DMS53 treated with DMSO at 0.1 percent for 48 hours (cell line): Measurements from ENCODE around the gene POLK.
"Not testable (repeated sequence)": the region's sequence is repeated elsewhere in the genome, so short reads cannot be mapped to it uniquely, and the experiment has no call there.

Experiments used
- DNase-seq: peaks from one replicate; lab custom pipeline; 2025; ENCODE audit not compliant: unreplicated experiment; lab: John Stamatoyannopoulos, UW

Gene POLK

GRCh38 chr5:75547812-75548211, 36.1 kb downstream of the POLK start:
- DNase-seq: no peak

- DNase-seq: no peak
Measured at GRCh38 chr5:75550597-75550996, 38.9 kb downstream of the POLK start.

GRCh38 chr5:75551471-75551870, 39.8 kb downstream of the POLK start:
- no peak for DNase-seq

GRCh38 chr5:75552764-75553163, 41.1 kb downstream of the POLK start:
- DNase-seq: no peak

GRCh38 chr5:75553358-75553757, 41.7 kb downstream of the POLK start:
- no peak for DNase-seq

- no peak for DNase-seq
Measured at GRCh38 chr5:75558221-75558620, 46.5 kb downstream of the POLK start.

- DNase-seq: no peak
Measured at GRCh38 chr5:75558981-75559632, 47.4 kb downstream of the POLK start.

GRCh38 chr5:75560655-75561054, 49.0 kb downstream of the POLK start:
- DNase-seq: not testable (repeated sequence)

- DNase-seq: not testable (repeated sequence)
Measured at GRCh38 chr5:75565991-75566709, 54.5 kb downstream of the POLK start.

GRCh38 chr5:75566710-75567309, 55.1 kb downstream of the POLK start:
- peak; percentile 68 for DNase-seq

- no peak for DNase-seq
Measured at GRCh38 chr5:75567710-75568109, 56.0 kb downstream of the POLK start.

- no peak for DNase-seq
Measured at GRCh38 chr5:75568202-75568601, 56.5 kb downstream of the POLK start.

- DNase-seq: no peak
Measured at GRCh38 chr5:75571547-75571946, 59.9 kb downstream of the POLK start.

GRCh38 chr5:75574791-75575190, 63.1 kb downstream of the POLK start:
- DNase-seq: no peak

- not testable (repeated sequence) for DNase-seq
Measured at GRCh38 chr5:75578280-75578679, 66.6 kb downstream of the POLK start.

- DNase-seq: no peak
Measured at GRCh38 chr5:75584641-75585040, 73.0 kb downstream of the POLK start.

GRCh38 chr5:75588666-75589065, 77.0 kb downstream of the POLK start:
- no peak for DNase-seq

- no peak for DNase-seq
Measured at GRCh38 chr5:75600535-75600934, 88.8 kb downstream of the POLK start.

GRCh38 chr5:75601567-75601966, 89.9 kb downstream of the POLK start:
- DNase-seq: no peak

- DNase-seq: no peak
Measured at GRCh38 chr5:75601996-75602395, 90.3 kb downstream of the POLK start.

- no peak for DNase-seq
Measured at GRCh38 chr5:75603371-75603770, 91.7 kb downstream of the POLK start.

- DNase-seq: no peak
Measured at GRCh38 chr5:75603821-75604220, 92.1 kb downstream of the POLK start.
